ENCODE results near the gene MED28.

DNA sequence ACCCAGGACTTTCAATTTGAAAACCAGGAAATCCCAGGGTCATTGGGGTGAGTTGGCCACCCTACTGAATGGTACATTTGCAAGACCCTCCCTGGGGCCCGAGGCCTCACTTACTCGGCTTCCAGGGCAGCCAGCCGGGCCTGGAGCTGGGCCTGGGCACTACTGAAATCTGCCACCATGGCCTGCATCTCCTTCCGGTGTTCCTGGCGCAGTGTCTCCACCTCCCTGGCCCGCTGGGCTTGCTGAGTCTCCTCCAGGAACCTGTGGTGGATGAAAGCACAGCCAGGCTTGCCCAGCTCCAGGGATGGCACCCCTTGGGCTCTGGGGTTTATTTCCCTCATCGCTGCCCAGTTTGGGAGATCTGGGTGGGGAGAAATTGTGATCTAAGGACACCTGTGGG lies 24.7 kb downstream of the MED28 start:
- TF ChIP-seq, protein P1, sequence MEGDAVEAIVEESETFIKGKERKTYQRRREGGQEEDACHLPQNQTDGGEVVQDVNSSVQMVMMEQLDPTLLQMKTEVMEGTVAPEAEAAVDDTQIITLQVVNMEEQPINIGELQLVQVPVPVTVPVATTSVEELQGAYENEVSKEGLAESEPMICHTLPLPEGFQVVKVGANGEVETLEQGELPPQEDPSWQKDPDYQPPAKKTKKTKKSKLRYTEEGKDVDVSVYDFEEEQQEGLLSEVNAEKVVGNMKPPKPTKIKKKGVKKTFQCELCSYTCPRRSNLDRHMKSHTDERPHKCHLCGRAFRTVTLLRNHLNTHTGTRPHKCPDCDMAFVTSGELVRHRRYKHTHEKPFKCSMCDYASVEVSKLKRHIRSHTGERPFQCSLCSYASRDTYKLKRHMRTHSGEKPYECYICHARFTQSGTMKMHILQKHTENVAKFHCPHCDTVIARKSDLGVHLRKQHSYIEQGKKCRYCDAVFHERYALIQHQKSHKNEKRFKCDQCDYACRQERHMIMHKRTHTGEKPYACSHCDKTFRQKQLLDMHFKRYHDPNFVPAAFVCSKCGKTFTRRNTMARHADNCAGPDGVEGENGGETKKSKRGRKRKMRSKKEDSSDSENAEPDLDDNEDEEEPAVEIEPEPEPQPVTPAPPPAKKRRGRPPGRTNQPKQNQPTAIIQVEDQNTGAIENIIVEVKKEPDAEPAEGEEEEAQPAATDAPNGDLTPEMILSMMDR (IDR thresholded peaks at IDR 0.05): no peak
- TF ChIP-seq POLR2A (IDR thresholded peaks at IDR 0.05): no peak
